UCSD-AML1 (cell line): ENCODE results near the gene DHCR7.

Experiments
- DNase-seq: peaks from one replicate; lab custom pipeline; 2025; ENCODE audit not compliant: unreplicated experiment; lab: John Stamatoyannopoulos, UW

Gene DHCR7

GRCh38 chr11:71387200-71387599 is 61.0 kb downstream of the DHCR7 start:
- no peak for DNase-seq

- no peak for DNase-seq
These were observed 62.0 kb downstream of the DHCR7 start for GRCh38 chr11:71386202-71386601.

DNA sequence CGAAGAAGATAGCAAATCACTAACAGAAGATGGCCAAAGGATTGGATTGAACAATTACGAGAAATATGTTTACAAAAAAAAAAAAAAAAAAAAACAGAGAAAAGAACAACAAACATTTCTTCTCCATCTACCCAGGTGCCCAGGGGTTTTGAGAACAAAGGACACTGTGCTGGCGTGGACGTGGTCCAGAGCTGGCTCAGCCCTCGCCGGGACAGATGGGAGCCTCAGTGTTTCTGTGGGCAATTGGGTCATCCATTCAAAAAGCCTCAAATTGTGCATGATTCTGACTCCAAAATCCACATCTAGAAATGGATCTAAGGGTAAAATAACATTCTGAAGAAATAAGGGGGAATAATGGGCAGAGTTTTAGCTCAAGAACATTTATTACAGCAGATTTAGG is 63.1 kb downstream of the DHCR7 start:
- no peak for DNase-seq

DNA sequence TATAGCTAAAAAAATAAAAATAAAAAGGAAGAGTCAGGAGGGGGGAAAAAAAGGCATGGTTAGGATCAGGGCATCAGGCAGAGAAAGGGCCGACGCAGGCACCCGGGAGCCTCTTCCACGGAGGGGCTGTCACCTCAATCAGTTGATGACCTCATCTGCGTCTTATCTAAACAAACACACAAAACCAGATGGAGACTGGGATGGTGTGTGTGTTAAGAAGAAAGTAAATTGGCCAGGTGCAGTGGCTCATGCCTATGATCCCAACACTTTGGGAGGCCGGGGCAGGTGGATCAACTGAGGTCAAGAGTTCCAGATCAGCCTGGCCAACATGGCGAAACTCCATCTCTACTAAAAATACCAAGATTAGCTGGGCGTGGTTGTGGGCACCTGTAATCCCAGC is 63.6 kb downstream of the DHCR7 start:
- no peak for DNase-seq
